Peyer's patch (tissue), 4 donors: Measurements from ENCODE around the gene SMS.

Experiments used
- POLR2A ChIP-seq, 2 donors: fragments of 450-650 bp; IDR thresholded peaks; one replicate each; pipeline ENCODE4 v1.5.1; 2017; ENCODE audit warnings: antibody characterized with exemption in 2 of 2, mild to moderate bottlenecking in 2 of 2, moderate library complexity in 2 of 2
- TF ChIP-seq, protein P1 (sequence below), 6 experiments: fragments of 450-650 bp in 4 of 6; fragments of 200-600 bp in 2 of 6; sonication (generic) in 1 of 6; IDR thresholded peaks; one replicate each; pipeline ENCODE4 v1.5.1; 2017 to 2019; ENCODE audit warnings: antibody characterized with exemption in 6 of 6, mild to moderate bottlenecking in 3 of 6, moderate library complexity in 1 of 6

DNA sequence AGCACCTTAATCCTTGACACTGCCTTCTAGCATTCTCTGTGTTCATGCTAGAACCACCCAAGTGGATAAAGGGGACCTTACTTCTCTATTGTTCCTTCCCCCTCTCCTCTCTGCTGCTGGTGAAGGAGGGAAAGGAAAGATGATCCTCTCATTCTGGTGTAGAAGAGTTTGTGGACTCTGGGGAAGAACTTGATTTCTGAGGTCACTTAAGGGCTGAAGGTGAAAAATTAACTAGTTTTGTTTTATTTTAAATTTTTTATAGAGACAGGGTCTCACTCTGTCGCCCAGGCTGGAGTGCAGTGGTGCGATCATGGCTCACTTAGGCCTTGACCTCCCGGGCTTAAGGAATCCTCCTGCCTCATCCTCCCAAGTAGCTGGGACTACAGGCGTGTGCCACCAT, 29.8 kb downstream of the SMS start:
- TF ChIP-seq, protein P1, sequence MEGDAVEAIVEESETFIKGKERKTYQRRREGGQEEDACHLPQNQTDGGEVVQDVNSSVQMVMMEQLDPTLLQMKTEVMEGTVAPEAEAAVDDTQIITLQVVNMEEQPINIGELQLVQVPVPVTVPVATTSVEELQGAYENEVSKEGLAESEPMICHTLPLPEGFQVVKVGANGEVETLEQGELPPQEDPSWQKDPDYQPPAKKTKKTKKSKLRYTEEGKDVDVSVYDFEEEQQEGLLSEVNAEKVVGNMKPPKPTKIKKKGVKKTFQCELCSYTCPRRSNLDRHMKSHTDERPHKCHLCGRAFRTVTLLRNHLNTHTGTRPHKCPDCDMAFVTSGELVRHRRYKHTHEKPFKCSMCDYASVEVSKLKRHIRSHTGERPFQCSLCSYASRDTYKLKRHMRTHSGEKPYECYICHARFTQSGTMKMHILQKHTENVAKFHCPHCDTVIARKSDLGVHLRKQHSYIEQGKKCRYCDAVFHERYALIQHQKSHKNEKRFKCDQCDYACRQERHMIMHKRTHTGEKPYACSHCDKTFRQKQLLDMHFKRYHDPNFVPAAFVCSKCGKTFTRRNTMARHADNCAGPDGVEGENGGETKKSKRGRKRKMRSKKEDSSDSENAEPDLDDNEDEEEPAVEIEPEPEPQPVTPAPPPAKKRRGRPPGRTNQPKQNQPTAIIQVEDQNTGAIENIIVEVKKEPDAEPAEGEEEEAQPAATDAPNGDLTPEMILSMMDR (IDR thresholded peaks at IDR 0.05): no peak
- no peak for TF ChIP-seq POLR2A (IDR thresholded peaks at IDR 0.05)
